Vagina (tissue), 2 donors: ENCODE results near the gene SPAG9.
"Not testable (repeated sequence)": the region's sequence is repeated elsewhere in the genome, so short reads cannot be mapped to it uniquely, and the experiment has no call there.

Source experiments
- CTCF ChIP-seq, 3 experiments: fragments of 450-650 bp in 2 of 3; fragments of 200-600 bp in 1 of 3; sonication (generic) in 1 of 3; IDR thresholded peaks; one replicate each; pipeline ENCODE4 v1.5.1; 2017 to 2019; ENCODE audit warnings: antibody characterized with exemption in 3 of 3, mild to moderate bottlenecking in 2 of 3, moderate library complexity in 2 of 3
- POLR2A ChIP-seq, 2 donors: fragments of 450-650 bp; IDR thresholded peaks; one replicate each; pipeline ENCODE4 v1.6.1; 2017; ENCODE audit warnings: antibody characterized with exemption in 2 of 2, mild to moderate bottlenecking in 2 of 2, moderate library complexity in 2 of 2
- POLR2AphosphoS5 ChIP-seq, 2 donors: sonication (generic); formaldehyde crosslinking; IDR thresholded peaks; one replicate each; pipeline ENCODE4 v1.9.0; 2017; ENCODE audit warnings: antibody characterized with exemption in 2 of 2, mild to moderate bottlenecking in 2 of 2, low read depth in 1 of 2; ENCODE audit not compliant: insufficient read depth in 1 of 2

- not testable (repeated sequence) for TF ChIP-seq CTCF (IDR thresholded peaks at IDR 0.05); POLR2A (IDR thresholded peaks at IDR 0.05); POLR2AphosphoS5 (IDR thresholded peaks at IDR 0.05; ENCODE audit: insufficient read depth in 1 of 2, low read depth in 1 of 2)
These were observed 179.0 kb downstream of the SPAG9 start for GRCh38 chr17:50941676-50942048.
